Measurements from ENCODE around the gene PCBP3. TPM values are rescaled to one million over a fixed set of nuclear protein-coding genes. Genes with fewer than 3 reads are reported as not detected.

The PCBP3 gene
- polyA plus RNA-seq, 1 donor from 2014 or later = 1.7 TPM

GRCh38 chr21:45763074-45763473 is 119.5 kb downstream of the PCBP3 start:
- Histone ChIP-seq H3K9me3 (ENCODE audit: low read length) (no peaks in the 10 kb centered on the region), H3K27me3 (ENCODE audit: insufficient read depth, low read depth, low read length) (no peaks in the 10 kb centered on the region), H3K79me2 (replicated peaks; ENCODE audit: insufficient read depth, low read length) (no peaks in the 10 kb centered on the region), H3K4me2 (ENCODE audit: low read length) (no peak overlapping the region), H3K36me3 (ENCODE audit: insufficient read depth, low read length) (no peaks in the 10 kb centered on the region), H3K27ac (ENCODE audit: low read length) (no peak overlapping the region), H2AFZ (ENCODE audit: low read depth, low read length) (no peak overlapping the region), H4K20me1 (ENCODE audit: insufficient read depth) (no peaks in the 10 kb centered on the region), H3K9ac (ENCODE audit: low read length) (no peak overlapping the region), H3K9me2 (ENCODE audit: insufficient read depth, low read length) (no peaks in the 10 kb centered on the region), H3F3A (ENCODE audit: insufficient read depth, low read length, poor library complexity, severe bottlenecking) (no peaks in the 10 kb centered on the region), H3K4me3 (ENCODE audit: low read length) (no peak overlapping the region)
- no peak for TF ChIP-seq MXI1 (conservative IDR thresholded peaks at IDR 0.05; ENCODE audit: poor library complexity, severe bottlenecking)
- TF ChIP-seq, protein P1, sequence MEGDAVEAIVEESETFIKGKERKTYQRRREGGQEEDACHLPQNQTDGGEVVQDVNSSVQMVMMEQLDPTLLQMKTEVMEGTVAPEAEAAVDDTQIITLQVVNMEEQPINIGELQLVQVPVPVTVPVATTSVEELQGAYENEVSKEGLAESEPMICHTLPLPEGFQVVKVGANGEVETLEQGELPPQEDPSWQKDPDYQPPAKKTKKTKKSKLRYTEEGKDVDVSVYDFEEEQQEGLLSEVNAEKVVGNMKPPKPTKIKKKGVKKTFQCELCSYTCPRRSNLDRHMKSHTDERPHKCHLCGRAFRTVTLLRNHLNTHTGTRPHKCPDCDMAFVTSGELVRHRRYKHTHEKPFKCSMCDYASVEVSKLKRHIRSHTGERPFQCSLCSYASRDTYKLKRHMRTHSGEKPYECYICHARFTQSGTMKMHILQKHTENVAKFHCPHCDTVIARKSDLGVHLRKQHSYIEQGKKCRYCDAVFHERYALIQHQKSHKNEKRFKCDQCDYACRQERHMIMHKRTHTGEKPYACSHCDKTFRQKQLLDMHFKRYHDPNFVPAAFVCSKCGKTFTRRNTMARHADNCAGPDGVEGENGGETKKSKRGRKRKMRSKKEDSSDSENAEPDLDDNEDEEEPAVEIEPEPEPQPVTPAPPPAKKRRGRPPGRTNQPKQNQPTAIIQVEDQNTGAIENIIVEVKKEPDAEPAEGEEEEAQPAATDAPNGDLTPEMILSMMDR (IDR thresholded peaks at IDR 0.05; ENCODE audit: poor library complexity, severe bottlenecking) = no peak
- no peak for TF ChIP-seq EZH2 (IDR thresholded peaks at IDR 0.05; ENCODE audit: borderline replicate concordance, insufficient read depth, low read length, poor library complexity, severe bottlenecking)
- no peak for TF ChIP-seq SMC3 (conservative IDR thresholded peaks at IDR 0.05; ENCODE audit: poor library complexity)
- no peak for TF ChIP-seq RAD21 (conservative IDR thresholded peaks at IDR 0.05)
- no peak for TF ChIP-seq EP300 (conservative IDR thresholded peaks at IDR 0.05; ENCODE audit: poor library complexity, severe bottlenecking)
- no peak for TF ChIP-seq TAF1 (IDR thresholded peaks at IDR 0.05; ENCODE audit: low read depth)
- TF ChIP-seq, protein P2, sequence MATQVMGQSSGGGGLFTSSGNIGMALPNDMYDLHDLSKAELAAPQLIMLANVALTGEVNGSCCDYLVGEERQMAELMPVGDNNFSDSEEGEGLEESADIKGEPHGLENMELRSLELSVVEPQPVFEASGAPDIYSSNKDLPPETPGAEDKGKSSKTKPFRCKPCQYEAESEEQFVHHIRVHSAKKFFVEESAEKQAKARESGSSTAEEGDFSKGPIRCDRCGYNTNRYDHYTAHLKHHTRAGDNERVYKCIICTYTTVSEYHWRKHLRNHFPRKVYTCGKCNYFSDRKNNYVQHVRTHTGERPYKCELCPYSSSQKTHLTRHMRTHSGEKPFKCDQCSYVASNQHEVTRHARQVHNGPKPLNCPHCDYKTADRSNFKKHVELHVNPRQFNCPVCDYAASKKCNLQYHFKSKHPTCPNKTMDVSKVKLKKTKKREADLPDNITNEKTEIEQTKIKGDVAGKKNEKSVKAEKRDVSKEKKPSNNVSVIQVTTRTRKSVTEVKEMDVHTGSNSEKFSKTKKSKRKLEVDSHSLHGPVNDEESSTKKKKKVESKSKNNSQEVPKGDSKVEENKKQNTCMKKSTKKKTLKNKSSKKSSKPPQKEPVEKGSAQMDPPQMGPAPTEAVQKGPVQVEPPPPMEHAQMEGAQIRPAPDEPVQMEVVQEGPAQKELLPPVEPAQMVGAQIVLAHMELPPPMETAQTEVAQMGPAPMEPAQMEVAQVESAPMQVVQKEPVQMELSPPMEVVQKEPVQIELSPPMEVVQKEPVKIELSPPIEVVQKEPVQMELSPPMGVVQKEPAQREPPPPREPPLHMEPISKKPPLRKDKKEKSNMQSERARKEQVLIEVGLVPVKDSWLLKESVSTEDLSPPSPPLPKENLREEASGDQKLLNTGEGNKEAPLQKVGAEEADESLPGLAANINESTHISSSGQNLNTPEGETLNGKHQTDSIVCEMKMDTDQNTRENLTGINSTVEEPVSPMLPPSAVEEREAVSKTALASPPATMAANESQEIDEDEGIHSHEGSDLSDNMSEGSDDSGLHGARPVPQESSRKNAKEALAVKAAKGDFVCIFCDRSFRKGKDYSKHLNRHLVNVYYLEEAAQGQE (IDR thresholded peaks at IDR 0.05; ENCODE audit: borderline replicate concordance) = no peak
- TF ChIP-seq POLR2AphosphoS5 (IDR thresholded peaks at IDR 0.05) = no peak

DNA sequence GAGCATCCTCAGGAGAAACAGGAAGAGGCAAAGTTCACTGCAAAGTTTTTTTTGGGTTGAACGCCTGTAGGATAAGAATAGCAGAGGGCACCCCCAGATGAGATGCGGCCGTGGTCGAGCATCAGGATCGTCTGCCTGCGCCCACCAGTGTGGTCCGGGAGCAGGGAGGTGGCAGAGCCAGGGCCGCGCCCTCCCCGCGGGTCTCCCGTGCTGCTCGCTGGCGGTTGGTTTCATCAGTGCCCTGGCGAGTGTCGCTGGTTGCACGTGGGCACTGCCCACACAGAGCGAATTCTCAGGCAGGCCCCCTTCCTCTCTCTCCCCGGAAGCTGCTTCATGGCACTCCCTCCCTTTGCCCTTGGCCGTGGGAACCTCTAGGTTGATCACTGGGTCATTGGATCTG is 120.0 kb downstream of the PCBP3 start:
- TF ChIP-seq RAD21 (conservative IDR thresholded peaks at IDR 0.05) (no peak), POLR2AphosphoS5 (IDR thresholded peaks at IDR 0.05) (no peak), TAF1 (IDR thresholded peaks at IDR 0.05; ENCODE audit: low read depth) (no peak), EP300 (conservative IDR thresholded peaks at IDR 0.05; ENCODE audit: poor library complexity, severe bottlenecking) (no peak), EZH2 (IDR thresholded peaks at IDR 0.05; ENCODE audit: borderline replicate concordance, insufficient read depth, low read length, poor library complexity, severe bottlenecking) (no peak), SMC3 (conservative IDR thresholded peaks at IDR 0.05; ENCODE audit: poor library complexity) (no peak), MXI1 (conservative IDR thresholded peaks at IDR 0.05; ENCODE audit: poor library complexity, severe bottlenecking) (no peak)
- TF ChIP-seq, protein P2 (IDR thresholded peaks at IDR 0.05; ENCODE audit: borderline replicate concordance) = no peak
- TF ChIP-seq, protein P1 (IDR thresholded peaks at IDR 0.05; ENCODE audit: poor library complexity, severe bottlenecking) = no peak
- no peak overlapping the region for H3K4me3 ChIP-seq (ENCODE audit: low read length)
- H2AFZ ChIP-seq (ENCODE audit: low read depth, low read length) = no peak overlapping the region
- H3K9ac ChIP-seq (ENCODE audit: low read length) = no peak overlapping the region
- H3K27ac ChIP-seq (ENCODE audit: low read length) = no peak overlapping the region
- H3K9me3 ChIP-seq (ENCODE audit: low read length) = no peaks in the 10 kb centered on the region
- H3K27me3 ChIP-seq (ENCODE audit: insufficient read depth, low read depth, low read length) = no peaks in the 10 kb centered on the region
- no peaks in the 10 kb centered on the region for H4K20me1 ChIP-seq (ENCODE audit: insufficient read depth)
- no peaks in the 10 kb centered on the region for H3K9me2 ChIP-seq (ENCODE audit: insufficient read depth, low read length)
- no peaks in the 10 kb centered on the region for H3F3A ChIP-seq (ENCODE audit: insufficient read depth, low read length, poor library complexity, severe bottlenecking)
- no peak overlapping the region for H3K4me2 ChIP-seq (ENCODE audit: low read length)
- H3K36me3 ChIP-seq (ENCODE audit: insufficient read depth, low read length) = no peaks in the 10 kb centered on the region
- no peaks in the 10 kb centered on the region for H3K79me2 ChIP-seq (replicated peaks; ENCODE audit: insufficient read depth, low read length)

All from neural cell (in vitro differentiated cells).